SHP77 treated with DMSO at 0.1 percent for 48 hours (cell line): Measurements from ENCODE around the gene FBN3.

Source experiments
- DNase-seq: peaks from one replicate; lab custom pipeline; 2025; lab: John Stamatoyannopoulos, UW

The FBN3 gene

DNA sequence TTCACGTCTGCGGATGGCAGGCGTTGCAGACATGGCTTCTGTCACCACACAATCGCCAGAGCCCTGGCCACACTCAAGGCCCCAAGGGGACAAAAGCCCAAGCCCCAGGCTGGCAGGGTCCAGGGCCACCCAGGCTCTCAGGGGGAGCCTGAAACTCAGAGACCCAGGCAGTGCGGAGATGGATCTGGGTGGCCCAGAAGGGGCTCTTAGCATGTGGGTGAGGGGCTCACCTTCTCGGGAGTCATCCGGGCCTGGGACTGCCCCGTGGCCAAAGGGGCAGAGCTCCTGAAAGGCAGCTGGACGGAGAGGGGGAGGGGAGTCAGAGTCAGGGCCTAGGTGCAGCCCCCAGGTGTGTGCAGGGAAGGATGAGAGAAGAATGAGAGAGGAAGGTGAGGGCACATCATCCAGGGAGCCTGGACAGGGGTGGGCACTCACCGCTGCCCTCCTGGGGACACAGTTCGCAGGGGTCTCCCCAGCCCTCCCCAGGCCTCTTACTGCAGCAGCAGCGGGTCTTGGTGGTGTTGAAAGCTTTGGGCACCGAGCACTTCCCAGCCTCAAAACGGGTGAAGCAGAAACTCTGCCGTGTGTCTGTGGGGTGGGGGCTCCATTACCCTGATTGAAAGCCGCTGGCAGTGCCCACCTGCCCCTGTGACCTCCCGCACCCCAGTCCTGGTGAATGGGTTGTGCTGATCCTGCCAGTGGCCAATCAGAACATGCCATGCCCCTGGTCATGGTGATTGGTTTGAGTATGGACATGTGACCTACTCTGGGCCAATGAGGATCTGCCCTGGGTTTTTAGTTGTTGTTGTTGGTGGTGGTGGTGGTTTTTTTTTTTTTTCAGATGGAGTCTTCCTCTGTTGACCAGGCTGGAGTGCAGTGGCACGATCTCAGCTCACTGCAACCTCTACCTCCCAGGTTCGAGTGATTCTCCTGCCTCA lies 59.5 kb downstream of the FBN3 start:
- no peak for DNase-seq

DNA sequence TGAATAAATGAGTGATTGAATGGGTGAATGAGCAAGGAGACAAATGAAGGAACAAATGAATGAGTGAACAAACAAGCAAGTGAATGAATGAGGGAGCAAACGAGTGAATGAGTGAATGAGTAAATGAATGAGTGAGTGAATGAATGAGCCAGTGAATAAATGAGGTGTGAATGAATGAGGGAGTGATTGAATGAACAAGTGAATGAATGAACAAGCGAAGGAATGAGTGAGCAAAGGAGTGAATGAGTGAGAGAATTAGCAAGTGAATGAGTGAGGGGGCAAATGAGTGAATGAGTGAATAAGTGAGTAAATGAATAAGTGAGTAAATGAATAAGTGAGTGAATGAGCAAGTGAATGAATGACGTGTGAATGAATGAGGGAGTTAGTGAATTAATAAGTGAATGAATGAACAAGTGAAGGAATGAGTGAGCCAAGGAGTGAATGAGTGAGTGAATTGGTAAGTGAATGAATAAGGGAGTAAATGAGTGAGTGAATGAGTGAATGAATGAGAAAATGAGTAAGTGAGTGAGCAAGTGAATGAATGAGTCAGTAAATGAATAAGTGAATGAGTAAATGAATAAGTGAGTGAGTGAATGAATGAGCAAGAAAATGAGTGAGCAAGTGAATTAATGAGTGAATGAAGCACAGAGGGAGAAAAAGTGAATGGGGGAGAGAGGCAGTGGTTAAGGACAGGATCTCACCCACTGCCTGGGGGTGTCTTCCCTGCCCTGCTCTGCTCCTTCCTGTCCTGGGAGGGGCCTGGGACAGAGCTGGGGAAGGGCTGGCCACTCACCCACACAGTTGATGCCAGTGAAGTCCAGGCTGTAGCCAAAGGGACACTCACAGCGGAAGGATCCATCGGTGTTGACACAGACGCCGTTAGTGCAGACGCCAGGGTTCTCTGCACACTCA lies 60.4 kb downstream of the FBN3 start:
- no peak for DNase-seq

DNA sequence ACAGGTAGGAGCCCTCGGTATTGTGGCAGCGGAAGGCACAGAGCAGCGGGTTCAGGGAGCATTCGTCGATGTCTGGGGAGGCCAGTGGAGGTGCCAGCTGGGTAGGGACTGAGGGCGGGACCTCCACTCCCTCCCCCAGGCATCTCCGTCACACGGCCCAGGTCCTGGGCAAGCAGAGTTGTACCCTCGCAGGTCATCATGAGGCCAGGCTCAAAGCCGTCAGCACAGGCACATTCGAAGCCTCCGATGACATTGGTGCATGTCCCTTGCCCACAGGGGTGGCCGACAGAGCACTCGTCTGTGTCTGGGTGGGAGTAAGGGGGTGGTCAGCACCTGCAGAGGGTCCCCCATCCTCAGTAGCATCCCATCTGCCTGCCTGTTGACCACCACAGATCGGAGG lies 61.5 kb downstream of the FBN3 start:
- no peak for DNase-seq

DNA sequence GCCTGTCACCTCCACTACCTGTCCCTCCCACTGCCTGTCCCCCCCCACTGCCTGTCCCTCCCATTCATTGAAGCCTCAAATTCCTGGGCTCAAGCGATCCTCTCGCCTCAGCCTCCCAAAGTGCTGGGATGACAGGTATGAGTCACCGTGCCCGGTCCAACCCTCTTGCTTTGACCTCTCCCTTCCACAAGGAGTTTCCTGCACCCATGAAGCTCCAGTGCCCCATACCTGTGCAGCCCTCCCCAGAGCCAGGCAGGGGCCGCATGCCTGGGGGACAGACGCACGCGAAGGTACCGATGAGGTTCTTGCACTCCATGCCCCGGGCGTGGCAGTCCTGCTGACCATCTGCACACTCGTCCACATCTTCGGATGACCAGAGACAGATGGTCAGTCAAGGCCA lies 62.5 kb downstream of the FBN3 start:
- no peak for DNase-seq

DNA sequence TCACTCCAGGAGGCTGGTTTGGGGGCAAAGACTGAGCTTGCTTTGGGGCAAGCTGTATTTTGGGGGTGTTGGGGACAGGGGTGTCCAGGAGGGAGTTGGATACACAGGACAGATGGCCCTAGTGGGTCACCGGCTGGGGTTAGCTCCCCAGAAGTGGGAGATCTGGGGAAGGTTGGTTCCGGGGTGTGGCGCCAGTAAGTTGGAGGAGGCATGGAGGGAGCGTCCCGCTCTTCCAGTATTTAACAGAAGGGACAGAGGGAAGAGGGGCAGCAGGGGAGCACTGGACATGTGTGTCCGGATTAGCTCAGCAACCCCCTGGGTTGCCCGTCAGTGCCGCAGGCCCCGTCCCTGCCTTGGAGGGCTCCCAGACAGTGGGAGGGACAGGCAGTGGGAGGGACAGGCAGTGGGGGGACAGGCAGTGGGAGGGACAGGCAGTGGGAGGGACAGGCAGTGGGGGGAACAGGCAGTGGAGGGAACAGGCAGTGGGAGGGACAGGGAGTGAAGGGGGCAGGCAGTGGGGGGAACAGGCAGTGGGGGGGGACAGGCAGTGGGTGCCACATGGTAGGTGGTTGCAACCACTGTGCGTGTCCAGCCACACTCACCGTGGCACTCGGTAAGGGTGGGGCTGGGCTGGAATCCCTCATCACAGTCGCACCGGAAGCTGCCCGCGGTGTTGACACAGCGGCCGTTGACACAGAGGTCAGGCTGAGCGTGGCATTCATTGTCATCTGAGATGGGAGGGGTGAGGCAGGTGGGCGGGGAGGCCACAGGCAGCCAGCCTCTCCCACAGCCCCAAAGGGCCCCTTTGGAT lies 63.6 kb downstream of the FBN3 start:
- peak; percentile 66 for DNase-seq

DNA sequence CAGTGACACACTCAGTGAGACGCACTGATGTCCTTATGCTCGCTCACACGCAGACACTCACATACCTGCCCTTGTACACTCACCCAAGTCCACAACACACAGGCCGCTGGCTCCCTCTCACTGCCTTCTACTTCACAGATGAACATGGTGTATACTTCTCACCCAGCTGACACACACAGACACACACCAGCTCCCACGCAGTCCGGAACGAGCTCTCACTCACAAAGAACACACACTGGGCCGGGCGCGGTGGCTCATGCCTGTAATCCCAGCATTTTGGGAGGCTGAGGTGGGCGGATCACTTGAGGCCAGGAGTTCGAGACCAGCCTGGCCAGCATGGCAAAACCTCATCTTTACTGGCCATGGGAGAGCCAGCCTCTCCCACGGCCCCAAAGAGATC lies 65.2 kb downstream of the FBN3 start:
- no peak for DNase-seq

DNA sequence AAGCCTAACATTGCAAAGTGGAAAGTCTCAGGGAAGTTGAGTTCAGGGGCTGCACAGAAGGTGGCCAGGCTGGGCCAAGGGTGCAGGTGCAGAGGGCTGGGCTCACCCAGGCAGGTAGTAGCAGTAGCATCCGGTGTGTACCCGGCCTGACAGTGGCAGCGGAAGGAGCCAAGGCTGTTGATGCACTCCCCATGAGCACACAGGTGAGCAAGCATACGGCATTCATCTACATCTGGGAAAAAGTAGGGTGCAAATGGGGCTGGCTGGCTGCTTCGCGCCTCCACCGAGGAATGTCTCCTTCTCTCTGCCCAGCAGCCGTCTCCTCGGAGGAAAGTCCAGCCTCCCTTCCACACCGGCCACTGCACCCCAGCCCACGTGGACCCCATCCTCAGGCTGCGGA lies 66.3 kb downstream of the FBN3 start:
- DNase-seq = no peak

DNA sequence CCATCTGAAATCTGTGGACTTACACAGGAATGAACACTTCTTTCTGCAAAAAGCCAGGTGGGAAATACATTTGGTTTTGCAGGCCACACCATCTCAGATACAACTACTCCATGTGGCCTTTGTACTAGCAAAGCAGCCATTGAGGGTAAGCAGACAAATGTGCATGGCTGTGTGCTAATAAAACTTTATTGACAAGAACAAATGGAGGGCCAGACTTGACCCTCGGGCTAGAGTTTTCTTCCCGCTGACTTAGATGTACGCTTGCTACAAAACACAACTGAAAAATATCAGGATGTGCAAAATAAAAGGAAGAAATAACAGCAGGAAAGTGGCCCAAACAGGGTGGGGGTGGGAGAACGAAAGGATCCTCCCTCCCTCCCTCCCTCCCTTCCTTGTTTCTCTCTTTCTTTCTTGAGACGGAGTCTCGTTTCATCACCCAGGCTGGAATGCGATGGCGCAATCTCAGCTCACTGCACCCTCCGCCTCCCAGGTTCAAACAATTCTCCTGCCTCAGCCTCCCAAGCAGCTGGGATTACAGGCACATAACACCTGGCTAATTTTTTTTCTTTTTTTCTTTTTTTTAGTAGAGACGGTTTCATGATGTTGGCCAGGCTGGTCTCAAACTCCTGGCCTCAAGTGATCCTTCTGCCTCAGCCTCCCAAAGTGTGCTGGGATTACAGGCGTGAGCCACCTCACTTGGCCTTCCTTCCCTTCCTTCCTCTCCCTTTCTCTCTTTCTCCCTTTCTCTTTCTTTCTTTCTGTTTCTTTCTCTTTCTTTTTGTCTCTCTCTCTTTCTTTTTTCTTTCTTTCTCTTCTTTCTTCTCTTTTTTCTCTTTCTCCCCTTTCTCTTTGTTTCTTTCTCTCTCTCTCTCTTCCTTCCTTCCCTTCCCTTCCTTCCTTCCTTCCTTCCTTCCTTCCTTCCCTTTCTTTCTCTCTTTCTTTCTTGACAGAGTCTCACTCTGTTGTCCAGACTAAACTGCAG lies 67.5 kb downstream of the FBN3 start:
- no peak for DNase-seq

DNA sequence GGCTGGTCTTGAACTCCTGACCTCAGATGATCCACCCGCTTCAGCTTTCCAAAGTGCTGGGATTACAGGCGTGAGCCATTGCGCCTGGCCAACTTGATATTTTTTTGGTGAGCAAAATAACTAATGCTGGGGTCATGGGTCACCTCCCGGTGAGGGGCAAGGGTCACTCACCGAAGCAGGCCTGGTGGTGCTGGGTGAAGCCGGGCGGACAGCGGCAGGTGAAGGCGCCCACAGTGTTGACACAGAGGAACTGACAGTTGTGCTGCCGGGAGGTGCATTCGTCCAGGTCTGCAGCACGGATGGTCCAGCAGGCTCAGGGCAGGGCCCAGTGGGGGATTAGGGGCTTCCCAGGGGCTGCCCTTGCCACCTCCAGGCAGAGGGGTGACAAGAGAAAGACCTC lies 68.6 kb downstream of the FBN3 start:
- DNase-seq = no peak

DNA sequence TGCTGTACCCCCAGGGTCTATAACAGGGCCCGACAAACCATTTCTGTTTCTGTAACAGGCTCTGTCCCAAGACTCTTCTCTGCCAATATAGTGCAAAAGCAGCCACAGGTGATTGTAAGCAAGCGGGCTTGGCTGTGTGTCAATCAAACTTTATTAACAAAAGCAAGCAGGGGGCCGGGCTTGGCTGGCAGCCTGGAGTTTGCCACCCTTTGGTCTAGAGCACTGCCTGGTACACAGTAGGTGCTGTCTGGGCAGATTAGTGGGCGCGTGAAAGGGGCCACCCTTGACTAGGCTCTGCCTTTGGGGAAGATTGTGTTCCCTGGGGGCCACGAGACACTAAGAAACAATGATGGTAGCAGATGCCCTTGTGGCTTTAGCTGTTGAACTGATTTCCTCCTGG lies 69.4 kb downstream of the FBN3 start:
- DNase-seq = no peak

DNA sequence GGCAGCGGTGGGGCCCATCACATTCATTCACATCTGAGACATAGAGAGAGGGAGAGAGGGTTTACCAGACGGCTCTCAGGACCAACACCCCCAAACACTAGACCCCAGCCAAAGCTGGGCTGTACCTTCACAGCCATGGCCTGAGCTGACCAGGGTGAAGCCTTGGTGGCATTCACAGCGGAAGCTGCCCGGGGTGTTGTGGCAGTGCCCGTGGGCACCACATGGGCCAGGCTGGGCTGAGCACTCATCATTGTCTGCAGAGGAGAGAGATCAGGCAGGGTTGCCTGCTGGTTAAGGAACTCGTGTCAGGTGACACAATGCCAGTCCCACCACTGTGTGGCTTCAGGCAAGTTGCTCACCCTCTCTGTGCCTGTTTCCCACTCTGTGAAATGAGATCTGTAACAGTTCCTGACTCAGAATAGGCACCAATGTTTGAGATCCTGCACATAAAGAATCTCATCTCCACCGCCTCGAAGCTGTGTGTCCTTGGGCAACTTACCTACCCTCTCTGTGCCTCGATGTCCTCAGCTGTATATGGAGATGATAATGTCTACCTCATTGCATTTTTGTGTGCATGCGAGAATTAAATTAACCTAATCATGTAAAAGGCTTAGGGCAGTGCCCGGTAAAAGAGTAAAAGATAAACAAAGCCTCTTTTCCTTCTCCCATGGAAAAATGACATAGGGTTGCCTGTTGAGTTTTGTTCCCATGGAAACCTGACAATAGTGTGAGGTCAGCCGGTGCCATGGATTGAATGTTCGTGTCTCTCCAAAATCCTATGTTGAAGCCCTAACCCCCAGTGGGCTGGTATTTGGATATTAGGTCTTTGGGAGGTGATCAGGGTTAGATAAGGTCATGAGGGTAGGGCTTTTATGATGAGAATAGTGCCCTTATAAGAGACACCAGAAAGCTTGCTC lies 74.0 kb downstream of the FBN3 start:
- no peak for DNase-seq

DNA sequence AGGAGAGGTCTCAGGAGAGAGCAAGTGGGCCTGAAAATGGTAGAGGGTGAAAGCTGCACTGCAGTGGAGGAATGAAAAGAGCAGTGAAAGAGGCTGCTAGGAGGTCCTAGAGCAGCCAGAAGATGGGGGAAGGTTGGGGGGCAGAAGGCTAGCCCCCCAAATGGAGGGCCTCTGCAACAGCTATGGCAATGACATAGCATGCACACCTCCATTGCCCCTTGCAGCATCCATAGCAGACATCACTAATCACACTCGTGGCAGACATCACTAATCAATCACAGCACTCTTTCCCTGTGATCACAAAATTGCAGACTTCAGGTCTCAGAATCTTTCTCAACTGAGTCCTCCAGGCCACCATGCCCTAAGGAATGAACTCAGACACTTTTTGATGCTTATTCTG lies 74.9 kb downstream of the FBN3 start:
- DNase-seq = no peak

DNA sequence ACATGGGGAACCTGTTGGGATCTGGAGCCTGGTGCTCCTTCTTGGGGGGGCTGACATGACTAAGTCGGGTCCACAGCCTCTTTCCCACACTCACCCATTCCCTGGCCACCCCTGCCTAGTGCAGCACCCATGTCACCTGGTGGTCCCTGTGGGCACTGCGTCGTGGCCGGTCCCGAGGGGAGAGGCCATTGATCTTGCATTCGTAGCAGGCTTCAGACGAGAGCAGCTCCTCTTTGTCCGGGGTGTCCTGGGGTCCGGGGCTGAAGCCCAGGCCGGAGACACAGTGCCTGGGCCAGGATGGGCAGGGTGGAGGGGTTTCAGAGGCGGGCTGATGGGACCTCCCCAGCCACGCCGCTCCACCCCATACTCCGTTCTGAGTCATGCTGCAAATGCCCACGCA lies 77.5 kb downstream of the FBN3 start:
- no peak for DNase-seq

DNA sequence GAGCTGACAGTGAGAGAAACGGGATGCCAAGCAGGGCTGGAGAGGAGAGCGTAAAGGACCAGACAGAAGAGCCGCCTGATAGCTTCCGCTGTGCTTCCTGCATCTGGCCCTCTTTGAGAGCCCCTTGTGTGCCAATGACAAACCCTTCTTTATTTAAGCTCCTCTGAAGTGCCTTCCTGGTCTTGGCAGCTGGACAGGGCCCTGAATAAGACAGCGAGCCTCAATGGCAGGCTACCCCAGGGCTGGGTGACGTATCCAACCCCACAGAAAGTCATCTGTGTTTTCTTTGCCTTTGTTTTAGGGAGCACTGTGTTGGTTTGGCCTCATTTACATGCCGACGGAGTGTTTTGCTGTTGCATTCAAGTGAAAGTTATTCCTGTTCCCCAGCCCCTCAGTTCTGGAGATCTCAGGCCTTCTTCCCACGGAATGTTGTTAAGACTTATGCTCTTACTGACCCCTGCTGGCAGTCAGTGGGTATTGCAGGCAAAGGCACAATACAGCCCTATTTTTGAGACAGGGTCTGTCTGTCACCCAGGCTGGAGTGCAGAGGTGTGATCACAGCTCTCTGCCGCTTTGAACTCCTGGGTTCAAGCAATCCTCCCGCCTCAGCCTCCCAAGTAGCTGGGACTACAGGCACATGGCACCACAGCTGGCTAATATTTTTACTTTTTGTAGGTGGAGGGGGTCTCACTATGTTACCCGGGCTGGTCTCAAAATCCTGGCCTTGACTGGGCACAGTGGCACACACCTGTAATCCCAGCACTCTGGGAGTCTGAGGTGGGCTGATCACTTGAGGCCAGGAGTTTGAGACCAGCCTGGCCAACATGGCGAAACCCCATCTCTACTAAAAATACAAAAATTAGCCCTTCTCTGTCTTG lies 80.1 kb downstream of the FBN3 start:
- no peak for DNase-seq

DNA sequence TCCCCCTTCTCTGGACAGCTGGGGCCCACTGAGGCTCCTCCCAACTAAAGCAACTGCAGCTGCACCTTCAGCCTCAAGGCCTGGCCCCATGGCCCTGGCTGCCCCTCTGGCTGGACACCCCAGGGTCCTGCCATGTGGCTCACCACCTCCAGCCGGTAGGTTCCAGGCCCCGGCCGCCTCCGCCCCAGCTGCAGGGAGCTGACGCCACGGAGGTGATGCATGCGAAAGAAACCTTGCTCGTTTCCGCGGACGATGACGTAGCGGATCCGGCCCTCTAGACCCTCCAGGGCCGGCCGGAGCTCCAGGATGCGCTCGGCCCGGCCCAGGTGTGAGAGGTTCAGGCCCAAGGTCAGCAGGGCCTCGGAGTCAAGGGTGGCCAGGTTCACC lies 83.5 kb downstream of the FBN3 start:
- no peak for DNase-seq

DNA sequence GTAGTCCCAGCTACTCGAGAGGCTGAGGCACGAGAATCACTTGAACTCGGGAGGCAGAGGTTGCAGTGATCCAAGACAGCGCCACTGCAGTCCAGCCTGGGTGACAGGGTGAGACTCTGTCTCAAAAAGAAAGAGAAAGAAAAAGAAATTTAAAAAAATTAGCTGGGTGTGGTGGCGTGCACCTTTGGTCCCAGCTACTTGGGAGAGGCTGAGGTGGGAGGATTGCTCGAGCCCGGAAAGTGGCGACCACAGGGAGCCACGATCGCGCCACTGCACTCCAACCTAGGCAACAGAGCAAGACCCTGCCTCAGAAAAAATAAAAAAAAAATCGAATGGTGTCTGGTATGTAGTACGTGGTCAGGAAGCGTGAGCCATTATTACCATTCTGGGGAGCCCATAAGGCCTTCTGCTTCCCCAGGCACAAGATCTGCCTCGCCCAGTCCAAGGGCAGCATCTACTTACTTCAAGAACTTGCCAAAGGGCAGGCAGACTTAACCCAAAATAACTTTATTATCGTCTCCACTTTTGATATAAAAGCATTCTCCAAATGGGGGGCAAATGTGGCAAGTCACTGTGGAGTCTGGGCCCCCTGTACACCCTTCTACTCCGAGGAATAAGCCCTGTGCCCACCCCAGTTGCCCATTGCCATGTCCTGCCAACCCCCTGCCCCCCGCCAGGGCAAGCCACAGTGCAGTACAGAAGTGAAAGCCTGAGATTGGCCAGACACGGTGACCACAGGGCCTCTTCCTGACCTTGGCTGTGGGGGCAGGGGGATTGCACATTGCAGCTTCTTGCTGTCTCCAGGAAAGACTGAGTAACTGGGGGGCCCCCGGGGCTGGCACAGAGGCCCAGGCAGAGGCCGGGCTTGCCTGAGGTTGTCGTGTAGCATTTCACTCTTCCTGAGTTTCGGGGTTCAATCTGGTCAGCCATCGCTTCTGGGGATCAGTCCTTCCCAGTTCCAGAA lies 84.2 kb downstream of the FBN3 start:
- no peak for DNase-seq

DNA sequence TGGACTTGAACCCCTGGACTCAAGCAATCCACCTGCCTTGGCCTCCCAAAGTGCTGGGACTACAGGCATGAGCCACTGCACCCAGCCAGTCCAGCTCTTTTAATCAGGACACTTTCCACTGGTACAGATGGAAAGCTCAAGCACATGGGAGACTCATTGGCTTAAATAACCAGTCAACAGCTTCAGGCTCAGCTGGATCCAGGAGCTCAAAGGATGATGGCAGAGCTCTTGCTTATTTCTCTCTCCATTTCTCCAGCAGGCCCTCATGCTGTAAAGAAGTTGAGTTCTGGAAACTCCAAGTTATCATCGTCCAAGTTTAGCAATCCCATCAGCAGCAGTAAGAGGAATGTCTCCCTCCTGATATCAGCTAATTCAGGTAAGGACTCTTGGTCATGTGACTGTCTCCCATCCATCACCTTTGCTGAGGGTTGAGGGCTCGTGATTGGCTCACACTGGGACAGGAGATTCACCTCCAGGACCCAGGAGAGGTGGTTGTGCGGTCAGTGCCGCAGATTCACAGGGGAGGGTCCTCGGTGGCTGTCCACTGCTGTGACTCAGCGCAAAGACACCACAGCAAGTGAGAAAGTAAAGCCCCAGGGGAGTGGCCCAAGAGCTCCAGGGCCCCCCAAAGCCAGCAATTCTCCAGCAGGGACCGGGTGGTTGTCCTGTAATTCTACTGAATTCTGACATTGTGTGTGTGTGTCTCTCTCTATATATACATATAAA lies 91.7 kb downstream of the FBN3 start:
- no peak for DNase-seq
